CD4-positive, alpha-beta T cell (primary cell): ENCODE measurements around the gene AGPAT3. TPM values are rescaled to one million over a fixed set of nuclear protein-coding genes. Genes with fewer than 3 reads are reported as not detected.

ENCODE experiments used
- ATAC-seq: fragments of 200-7000 bp; cut with Tn5 transposase; one replicate; pipeline ENCODE4 v1.10.0; 2022; ENCODE audit warnings: mild to moderate bottlenecking; ENCODE audit not compliant: poor library complexity
- CTCF ChIA-PET: fragments of 350-600 bp; sonication (Branson Sonifier 250); formaldehyde crosslinking; loops from one replicate; lab custom pipeline; 2021; ENCODE audit warnings: antibody characterized with exemption, inconsistent platforms; lab: Charles Lee
- POLR2A ChIA-PET: fragments of 350-600 bp; sonication (Branson Sonifier 250); formaldehyde crosslinking; loops from one replicate; lab custom pipeline; 2021; ENCODE audit warnings: antibody characterized with exemption, inconsistent platforms; lab: Charles Lee
- DNase-seq, 14 experiments: peaks; one replicate each; pipeline ENCODE4 v3.0.0-alpha.2; 2013 to 2020; ENCODE audit warnings: mixed read lengths in 2 of 14
- H3K27ac ChIP-seq, 2 donors: one replicate each; pipeline versions ENCODE4 v1.5.1 to v1.7.0; 2013; ENCODE audit warnings: low read length in 2 of 2, low read depth in 1 of 2, mild to moderate bottlenecking in 1 of 2
- H3K27me3 ChIP-seq, 2 experiments: 1 replicate in 1 of 2; 2 replicates in 1 of 2; pipeline versions ENCODE4 v1.6.1 to v1.7.0; 2013; ENCODE audit warnings: low read length in 2 of 2, control low read depth in 1 of 2, mild to moderate bottlenecking in 1 of 2, moderate library complexity in 1 of 2; ENCODE audit not compliant: insufficient read depth in 2 of 2, control insufficient read depth in 1 of 2
- H3K36me3 ChIP-seq: one replicate; pipeline ENCODE4 v1.6.1; 2013; ENCODE audit warnings: low read length, control low read depth; ENCODE audit not compliant: insufficient read depth
- H3K4me1 ChIP-seq: one replicate; pipeline ENCODE4 v1.6.1; 2013; ENCODE audit warnings: low read length, control low read depth; ENCODE audit not compliant: insufficient read depth
- H3K4me3 ChIP-seq: one replicate; pipeline ENCODE4 v1.5.1; 2013; ENCODE audit warnings: mild to moderate bottlenecking, low read length, moderate library complexity
- H3K9me3 ChIP-seq, 2 experiments: 1 replicate in 1 of 2; 2 replicates in 1 of 2; pipeline versions ENCODE4 v1.6.1 to v1.7.0; 2013; ENCODE audit warnings: low read length in 2 of 2, mild to moderate bottlenecking in 2 of 2, control low read depth in 1 of 2, moderate library complexity in 1 of 2; ENCODE audit not compliant: control insufficient read depth in 1 of 2, insufficient read depth in 1 of 2
- H3K27ac Mint-ChIP-seq: one replicate; pipeline ENCODE4 v1.8.0; 2020; ENCODE audit warnings: mixed read lengths
- H3K27me3 Mint-ChIP-seq: one replicate; pipeline ENCODE4 v1.8.0; 2021; ENCODE audit warnings: mixed read lengths
- H3K36me3 Mint-ChIP-seq: one replicate; pipeline ENCODE4 v1.8.0; 2021; ENCODE audit warnings: low read depth, mixed read lengths
- H3K4me1 Mint-ChIP-seq: one replicate; pipeline ENCODE4 v1.8.0; 2021; ENCODE audit warnings: low read depth, mixed read lengths
- H3K4me3 Mint-ChIP-seq: one replicate; pipeline ENCODE4 v1.8.0; 2020; ENCODE audit warnings: mild to moderate bottlenecking, mixed read lengths
- H3K9me3 Mint-ChIP-seq: one replicate; pipeline ENCODE4 v1.8.0; 2020; ENCODE audit warnings: mixed read lengths
- intact Hi-C, 2 experiments: fragments of 100-400 bp; cut with DNase I in 1 of 2; cut with micrococcal nuclease in 1 of 2; formaldehyde crosslinking; loops; one replicate each; pipeline versions ENCODE4 v1.15.1 to v1.9.0; 2023 to 2025; cut with DNase I, micrococcal nuclease
- total RNA-seq, 174 experiments: library from RNA in 2 of 174; stranded (reverse) in 2 of 174; gene quantifications; one replicate each; pipeline ENCODE4 v1.2.3 and lab custom pipeline; 2021 to 2026
- TF ChIP-seq, protein P1 (sequence below): fragments of 200-600 bp; IDR thresholded peaks from one replicate; pipeline ENCODE4 v1.8.0; 2022; ENCODE audit warnings: antibody characterized with exemption, mild to moderate bottlenecking

The AGPAT3 gene
- total RNA-seq, 2 experiments from 2014 or later: 40.8 to 43.4 TPM

DNA sequence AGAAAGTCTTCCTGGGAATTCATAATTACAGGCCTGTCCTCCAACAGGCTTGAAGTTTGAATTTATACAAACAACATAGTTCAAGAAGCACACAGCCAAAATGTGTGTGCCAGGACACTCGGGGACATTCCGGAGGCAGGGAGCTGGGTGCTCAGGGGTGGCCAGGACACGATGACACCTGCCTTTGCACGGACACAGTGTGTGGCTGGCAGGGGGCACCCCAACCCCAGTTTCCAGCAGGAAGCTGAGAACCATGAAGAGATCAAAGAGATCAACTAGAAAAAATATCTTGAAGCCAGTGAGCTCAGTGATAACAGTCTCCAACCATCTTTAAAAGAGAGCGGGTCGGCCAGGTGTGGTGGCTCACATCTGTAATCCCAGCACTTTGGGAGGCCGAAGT, 114.6 kb downstream of the AGPAT3 start:
- H3K4me3 ChIP-seq: no peak overlapping the region
- no peak overlapping the region for H3K4me3 Mint-ChIP-seq
- H3K4me1 Mint-ChIP-seq: peaks cover 10% of the 10 kb centered on the region
- DNase-seq (peak in 2 of 14 experiments; percentile 11 to 18), ATAC-seq (no peak)
- TF ChIP-seq, protein P1, sequence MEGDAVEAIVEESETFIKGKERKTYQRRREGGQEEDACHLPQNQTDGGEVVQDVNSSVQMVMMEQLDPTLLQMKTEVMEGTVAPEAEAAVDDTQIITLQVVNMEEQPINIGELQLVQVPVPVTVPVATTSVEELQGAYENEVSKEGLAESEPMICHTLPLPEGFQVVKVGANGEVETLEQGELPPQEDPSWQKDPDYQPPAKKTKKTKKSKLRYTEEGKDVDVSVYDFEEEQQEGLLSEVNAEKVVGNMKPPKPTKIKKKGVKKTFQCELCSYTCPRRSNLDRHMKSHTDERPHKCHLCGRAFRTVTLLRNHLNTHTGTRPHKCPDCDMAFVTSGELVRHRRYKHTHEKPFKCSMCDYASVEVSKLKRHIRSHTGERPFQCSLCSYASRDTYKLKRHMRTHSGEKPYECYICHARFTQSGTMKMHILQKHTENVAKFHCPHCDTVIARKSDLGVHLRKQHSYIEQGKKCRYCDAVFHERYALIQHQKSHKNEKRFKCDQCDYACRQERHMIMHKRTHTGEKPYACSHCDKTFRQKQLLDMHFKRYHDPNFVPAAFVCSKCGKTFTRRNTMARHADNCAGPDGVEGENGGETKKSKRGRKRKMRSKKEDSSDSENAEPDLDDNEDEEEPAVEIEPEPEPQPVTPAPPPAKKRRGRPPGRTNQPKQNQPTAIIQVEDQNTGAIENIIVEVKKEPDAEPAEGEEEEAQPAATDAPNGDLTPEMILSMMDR: no peak
- H3K36me3 Mint-ChIP-seq: peaks cover 38% of the 10 kb centered on the region
- no peaks in the 10 kb centered on the region for H3K9me3 Mint-ChIP-seq
- no peaks in the 10 kb centered on the region for H3K27me3 ChIP-seq
- no peaks in the 10 kb centered on the region for H3K9me3 ChIP-seq
- H3K27ac ChIP-seq: no peak overlapping the region
- peaks cover 5% of the 10 kb centered on the region for H3K4me1 ChIP-seq
- no peaks in the 10 kb centered on the region for H3K27me3 Mint-ChIP-seq
- H3K27ac Mint-ChIP-seq: no peak overlapping the region
- intact Hi-C loops: loop anchor here in 1 of 2 experiments (10.0 kb wide), 1 partner anchor 55 kb away; no protein-coding TSS in a partner anchor
- H3K36me3 ChIP-seq: peaks cover 25% of the 10 kb centered on the region
- POLR2A ChIA-PET: interaction anchor here (0.5 kb wide), 1 partner anchor 30 kb away, joined by 3 read pairs; no protein-coding TSS in a partner anchor
- CTCF ChIA-PET: no interaction called here

DNA sequence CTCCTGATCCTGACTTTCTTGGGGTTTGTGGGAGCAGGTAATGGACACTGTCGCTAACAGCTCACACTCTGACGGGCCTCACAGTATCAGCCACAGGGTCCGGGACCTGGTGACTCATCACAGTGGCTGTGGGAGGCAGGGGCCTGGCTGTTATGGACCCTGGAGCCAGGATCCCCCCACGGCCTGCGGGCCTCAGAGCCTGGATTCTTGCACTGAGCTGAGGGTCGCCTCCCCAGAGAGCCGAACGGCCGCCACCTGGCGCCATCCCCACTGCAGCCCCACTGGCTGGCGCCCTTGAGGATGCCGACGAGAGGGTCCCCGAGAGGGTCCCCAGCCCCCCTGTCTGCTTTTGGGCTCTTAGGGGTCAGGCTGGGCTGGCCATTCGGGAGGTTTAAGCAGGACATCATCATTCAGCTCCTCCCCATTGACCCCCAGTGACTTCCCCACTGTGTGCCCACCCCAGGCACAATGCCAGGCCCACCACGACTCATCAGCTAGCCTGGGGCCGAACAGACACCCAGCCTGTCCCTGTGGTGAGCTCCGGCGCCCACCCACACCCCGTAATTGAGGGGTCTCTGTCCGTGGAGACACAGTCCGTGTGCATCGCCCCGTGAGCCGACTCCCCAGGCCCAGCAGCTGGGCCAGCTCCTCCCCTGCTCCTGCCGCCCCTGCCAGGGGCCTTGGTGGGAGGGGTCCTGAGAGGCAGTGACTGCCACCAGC, 116.3 kb downstream of the AGPAT3 start:
- no peaks in the 10 kb centered on the region for H3K9me3 ChIP-seq
- Mint-ChIP-seq H3K9me3 (no peaks in the 10 kb centered on the region), H3K36me3 (peaks cover 33% of the 10 kb centered on the region), H3K4me3 (no peak overlapping the region), H3K27me3 (no peaks in the 10 kb centered on the region), H3K4me1 (peaks cover 13% of the 10 kb centered on the region), H3K27ac (no peak overlapping the region)
- ChIA-PET CTCF (no interaction called here), POLR2A (interaction anchor here (1.5 kb wide), 1 partner anchor 171 kb away, joined by 3 read pairs; no protein-coding TSS in a partner anchor)
- H3K36me3 ChIP-seq: peaks cover 25% of the 10 kb centered on the region
- no peaks in the 10 kb centered on the region for H3K27me3 ChIP-seq
- TF ChIP-seq, protein P1: no peak
- DNase-seq (no peak), ATAC-seq (no peak)
- H3K4me3 ChIP-seq: no peak overlapping the region
- peaks cover 7% of the 10 kb centered on the region for H3K4me1 ChIP-seq
- intact Hi-C loops: loop anchor here in 1 of 2 experiments (10.0 kb wide), 1 partner anchor 53 kb away; no protein-coding TSS in a partner anchor
- H3K27ac ChIP-seq: no peak overlapping the region

DNA sequence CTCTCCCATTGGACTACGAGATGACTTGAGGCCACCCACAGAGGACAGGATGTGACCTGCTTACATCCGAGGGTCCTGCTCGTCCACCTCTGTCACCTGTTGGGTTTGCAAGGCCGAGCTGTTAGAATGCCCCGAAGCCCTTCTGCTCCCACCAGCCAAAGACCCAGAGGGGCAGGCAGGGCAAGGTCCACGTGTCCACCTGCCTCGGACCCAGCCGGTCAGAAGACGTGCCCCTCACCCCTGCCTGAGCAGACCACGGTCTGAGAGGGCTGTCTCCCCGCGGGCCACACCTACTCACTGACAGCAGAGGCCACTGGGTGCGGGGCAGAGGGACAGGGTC, 116.8 kb downstream of the AGPAT3 start:
- Mint-ChIP-seq H3K4me1 (peaks cover 18% of the 10 kb centered on the region), H3K4me3 (no peak overlapping the region), H3K27me3 (no peaks in the 10 kb centered on the region), H3K9me3 (no peaks in the 10 kb centered on the region), H3K36me3 (peaks cover 33% of the 10 kb centered on the region), H3K27ac (no peak overlapping the region)
- ChIA-PET CTCF (no interaction called here), POLR2A (interaction anchor here (1.5 kb wide), 1 partner anchor 171 kb away, joined by 3 read pairs; no protein-coding TSS in a partner anchor)
- TF ChIP-seq, protein P1: no peak
- Histone ChIP-seq H3K27me3 (no peaks in the 10 kb centered on the region), H3K4me3 (no peak overlapping the region), H3K4me1 (peaks cover 7% of the 10 kb centered on the region), H3K9me3 (no peaks in the 10 kb centered on the region), H3K27ac (no peak overlapping the region), H3K36me3 (peaks cover 25% of the 10 kb centered on the region)
- no peak for DNase-seq
- no peak for ATAC-seq
- intact Hi-C loops: loop anchor here in 1 of 2 experiments (10.0 kb wide), 1 partner anchor 53 kb away; no protein-coding TSS in a partner anchor
